Breast epithelium (tissue), 4 donors: Measurements from ENCODE around the gene RERE. TPM values are rescaled to one million over a fixed set of nuclear protein-coding genes. Genes with fewer than 3 reads are reported as not detected.
"Not testable (repeated sequence)": the region's sequence is repeated elsewhere in the genome, so short reads cannot be mapped to it uniquely, and the experiment has no call there.

Experiments used
- DNase-seq, 2 donors: peaks; one replicate each; pipeline ENCODE4 v3.0.0-alpha.2; 2019; ENCODE audit warnings: low spot score in 2 of 2
- H3K27ac ChIP-seq, 2 donors: fragments of 200-600 bp; sonication (generic) in 1 of 2; one replicate each; pipeline ENCODE4 v1.5.1; 2016 to 2019; ENCODE audit warnings: mild to moderate bottlenecking in 1 of 2
- H3K27me3 ChIP-seq, 2 donors: fragments of 200-600 bp; sonication (generic) in 1 of 2; one replicate each; pipeline versions ENCODE4 v1.5.1 to v1.6.0; 2017 to 2019; ENCODE audit warnings: control low read depth in 1 of 2, mild to moderate bottlenecking in 1 of 2
- H3K36me3 ChIP-seq: fragments of 200-600 bp; one replicate; pipeline ENCODE4 v1.5.1; 2019
- H3K4me1 ChIP-seq, 2 donors: fragments of 200-600 bp; sonication (generic); one replicate each; pipeline ENCODE4 v1.5.1; 2016 to 2019; ENCODE audit warnings: control low read depth in 1 of 2
- H3K4me3 ChIP-seq, 3 donors: fragments of 200-600 bp; sonication (generic); 1 replicate in 2 of 3; 2 replicates in 1 of 3; pipeline ENCODE4 v1.5.1; 2016 to 2019; ENCODE audit warnings: mild to moderate bottlenecking in 3 of 3, moderate library complexity in 2 of 3
- H3K9me3 ChIP-seq, 2 donors: fragments of 200-600 bp; sonication (generic) in 1 of 2; one replicate each; pipeline ENCODE4 v1.5.1; 2016 to 2019; ENCODE audit warnings: control low read depth in 1 of 2
- CTCF ChIP-seq, 3 donors: fragments of 450-650 bp; IDR thresholded peaks; one replicate each; pipeline ENCODE4 v1.5.1; 2016 to 2017; ENCODE audit warnings: antibody characterized with exemption in 3 of 3, mild to moderate bottlenecking in 3 of 3, moderate library complexity in 3 of 3
- POLR2A ChIP-seq: fragments of 450-650 bp; IDR thresholded peaks from one replicate; pipeline ENCODE4 v1.6.1; 2016; ENCODE audit warnings: antibody characterized with exemption, mild to moderate bottlenecking, moderate library complexity
- POLR2AphosphoS5 ChIP-seq, 3 donors: sonication (generic); formaldehyde crosslinking; IDR thresholded peaks; one replicate each; pipeline ENCODE4 v1.6.1; 2017; ENCODE audit warnings: antibody characterized with exemption in 3 of 3
- intact Hi-C: fragments of 100-400 bp; cut with DNase I; formaldehyde crosslinking; loops from one replicate; pipeline ENCODE4 v1.15.1; 2023; ENCODE audit warnings: low total_unique reads
- total RNA-seq, 3 donors: library from RNA; depleted of rRNA; stranded (reverse); fragments of >200 nt; gene quantifications; one replicate each; pipeline ENCODE4 v1.1.0, GENCODE V29; 2016

RERE gene
- total RNA-seq, 3 donors from 2014 or later, result 65.8 to 166 (median 123) TPM

GRCh38 chr1:8731162-8731561 is 86.3 kb downstream of the RERE start:
- Histone ChIP-seq H3K27me3 (no peaks in the 10 kb centered on the region), H3K9me3 (peaks cover 0 to 5% of the 10 kb centered on the region in 2 donors), H3K4me1 (no peaks in the 10 kb centered on the region), H3K27ac (no peak overlapping the region), H3K36me3 (no peaks in the 10 kb centered on the region), H3K4me3 (no peak overlapping the region)
- no peak for TF ChIP-seq CTCF (IDR thresholded peaks at IDR 0.05)
- TF ChIP-seq POLR2A, result no peak
- no peak for TF ChIP-seq POLR2AphosphoS5 (IDR thresholded peaks at IDR 0.05)
- no peak for DNase-seq
- intact Hi-C loops, result no loop called here

- peaks cover 0 to 5% of the 10 kb centered on the region in 2 donors for H3K9me3 ChIP-seq
- H3K36me3 ChIP-seq, result no peaks in the 10 kb centered on the region
- H3K4me1 ChIP-seq, result no peaks in the 10 kb centered on the region
- no peak for TF ChIP-seq POLR2AphosphoS5 (IDR thresholded peaks at IDR 0.05)
- TF ChIP-seq POLR2A, result no peak
- H3K27ac ChIP-seq, result no peak overlapping the region
- no peak for DNase-seq
- H3K4me3 ChIP-seq, result no peak overlapping the region
- no peaks in the 10 kb centered on the region for H3K27me3 ChIP-seq
- intact Hi-C loops, result no loop called here
These were observed 89.0 kb downstream of the RERE start for GRCh38 chr1:8728464-8728863.

- intact Hi-C loops, result no loop called here
- no peaks in the 10 kb centered on the region for H3K36me3 ChIP-seq
- peaks cover 0 to 5% of the 10 kb centered on the region in 2 donors for H3K9me3 ChIP-seq
- TF ChIP-seq POLR2A, result no peak
- TF ChIP-seq POLR2AphosphoS5 (IDR thresholded peaks at IDR 0.05), result no peak
- no peak for TF ChIP-seq CTCF (IDR thresholded peaks at IDR 0.05)
- H3K27ac ChIP-seq, result no peak overlapping the region
- H3K27me3 ChIP-seq, result no peaks in the 10 kb centered on the region
- DNase-seq, result no peak
- no peaks in the 10 kb centered on the region for H3K4me1 ChIP-seq
- H3K4me3 ChIP-seq, result no peak overlapping the region
These were observed 89.6 kb downstream of the RERE start for GRCh38 chr1:8727809-8728213.

- H3K9me3 ChIP-seq, H3K36me3 ChIP-seq, H3K4me1 ChIP-seq, H3K27ac ChIP-seq, DNase-seq, H3K27me3 ChIP-seq, intact Hi-C loops, H3K4me3 ChIP-seq: not testable (repeated sequence)
These were observed 90.1 kb downstream of the RERE start for GRCh38 chr1:8727316-8727715.

- H3K4me1 ChIP-seq, H3K27me3 ChIP-seq, H3K9me3 ChIP-seq, intact Hi-C loops, H3K36me3 ChIP-seq, DNase-seq, H3K27ac ChIP-seq, H3K4me3 ChIP-seq: not testable (repeated sequence)
These were observed 90.6 kb downstream of the RERE start for GRCh38 chr1:8726801-8727186.

- H3K4me3 ChIP-seq, result no peak overlapping the region
- H3K9me3 ChIP-seq, result no peaks in the 10 kb centered on the region
- H3K4me1 ChIP-seq, result no peaks in the 10 kb centered on the region
- no peaks in the 10 kb centered on the region for H3K27me3 ChIP-seq
- H3K27ac ChIP-seq, result no peak overlapping the region
- no peaks in the 10 kb centered on the region for H3K36me3 ChIP-seq
- DNase-seq, result no peak
- intact Hi-C loops, result no loop called here
- TF ChIP-seq CTCF (IDR thresholded peaks at IDR 0.05) (no peak), POLR2AphosphoS5 (IDR thresholded peaks at IDR 0.05) (no peak), POLR2A (no peak)
These were observed 94.4 kb downstream of the RERE start for GRCh38 chr1:8723010-8723409.

GRCh38 chr1:8722366-8722765 is 95.1 kb downstream of the RERE start:
- Histone ChIP-seq H3K27me3 (no peaks in the 10 kb centered on the region), H3K4me1 (no peaks in the 10 kb centered on the region), H3K27ac (no peak overlapping the region), H3K9me3 (no peaks in the 10 kb centered on the region), H3K36me3 (no peaks in the 10 kb centered on the region), H3K4me3 (no peak overlapping the region)
- DNase-seq, result no peak
- TF ChIP-seq POLR2A, result no peak
- TF ChIP-seq CTCF (IDR thresholded peaks at IDR 0.05), result no peak
- intact Hi-C loops, result no loop called here
